Adrenal gland (tissue), 5 donors: ENCODE results near the gene MSS51.

Source experiments
- POLR2A ChIP-seq, 2 donors: fragments of 450-650 bp; IDR thresholded peaks; one replicate each; pipeline ENCODE4 v1.6.1; 2017; ENCODE audit warnings: antibody characterized with exemption in 2 of 2, mild to moderate bottlenecking in 2 of 2, moderate library complexity in 1 of 2
- TF ChIP-seq, protein P1 (sequence below), 6 experiments: fragments of 450-650 bp in 4 of 6; fragments of 200-600 bp in 2 of 6; sonication (generic) in 1 of 6; IDR thresholded peaks; 1 replicate in 5 of 6; 2 replicates in 1 of 6; pipeline versions ENCODE4 v1.5.1 to v1.8.0; 2016 to 2021; ENCODE audit warnings: antibody characterized with exemption in 6 of 6, mild to moderate bottlenecking in 2 of 6, moderate library complexity in 1 of 6
- donor health status: DM: no; HTN: no; CAD: no.

- no peak for TF ChIP-seq POLR2A (IDR thresholded peaks at IDR 0.05)
- TF ChIP-seq, protein P1, sequence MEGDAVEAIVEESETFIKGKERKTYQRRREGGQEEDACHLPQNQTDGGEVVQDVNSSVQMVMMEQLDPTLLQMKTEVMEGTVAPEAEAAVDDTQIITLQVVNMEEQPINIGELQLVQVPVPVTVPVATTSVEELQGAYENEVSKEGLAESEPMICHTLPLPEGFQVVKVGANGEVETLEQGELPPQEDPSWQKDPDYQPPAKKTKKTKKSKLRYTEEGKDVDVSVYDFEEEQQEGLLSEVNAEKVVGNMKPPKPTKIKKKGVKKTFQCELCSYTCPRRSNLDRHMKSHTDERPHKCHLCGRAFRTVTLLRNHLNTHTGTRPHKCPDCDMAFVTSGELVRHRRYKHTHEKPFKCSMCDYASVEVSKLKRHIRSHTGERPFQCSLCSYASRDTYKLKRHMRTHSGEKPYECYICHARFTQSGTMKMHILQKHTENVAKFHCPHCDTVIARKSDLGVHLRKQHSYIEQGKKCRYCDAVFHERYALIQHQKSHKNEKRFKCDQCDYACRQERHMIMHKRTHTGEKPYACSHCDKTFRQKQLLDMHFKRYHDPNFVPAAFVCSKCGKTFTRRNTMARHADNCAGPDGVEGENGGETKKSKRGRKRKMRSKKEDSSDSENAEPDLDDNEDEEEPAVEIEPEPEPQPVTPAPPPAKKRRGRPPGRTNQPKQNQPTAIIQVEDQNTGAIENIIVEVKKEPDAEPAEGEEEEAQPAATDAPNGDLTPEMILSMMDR (IDR thresholded peaks at IDR 0.05): no peak
Observed at GRCh38 chr10:73478636-73479035, 45.3 kb upstream of the MSS51 start.
